ENCODE data around the gene SEC24D. TPM values are rescaled to one million over a fixed set of nuclear protein-coding genes. Genes with fewer than 3 reads are reported as not detected.

SEC24D gene
- total and polyA plus RNA-seq, 2 of the 8 experiments (the other 6 are each of a cell fraction or from before 2014, with no cell fraction given): 28.9 to 91.6 TPM

- no peaks in the 10 kb centered on the region for H3K9me3 ChIP-seq (ENCODE audit: insufficient read depth in 2 of 2, low read depth in 1 of 2, low read length in 1 of 2)
- H3K79me2 ChIP-seq (ENCODE audit: control insufficient read depth in 1 of 2, insufficient read depth in 2 of 2, low read length in 2 of 2): no peaks in the 10 kb centered on the region
- no peaks in the 10 kb centered on the region for H4K20me1 ChIP-seq (replicated peaks in 1 of 2; ENCODE audit: control insufficient read depth in 1 of 2, insufficient read depth in 2 of 2, low read length in 2 of 2)
- H4K5ac ChIP-seq (ENCODE audit: insufficient read length, low read depth, low read length): no peak overlapping the region
- H3K4me3 ChIP-seq (ENCODE audit: extremely low read depth in 1 of 4, insufficient read depth in 2 of 4, low read depth in 3 of 4, low read length in 4 of 4): no peak overlapping the region
- CTCF ChIA-PET (ENCODE audit: partially characterized antibody): interaction anchor here (0.7 kb wide), 1 partner anchor 9 kb away, joined by 3 read pairs; no protein-coding TSS in a partner anchor
- H3K56ac ChIP-seq (replicated peaks; ENCODE audit: insufficient read length, low read depth, low read length): no peak overlapping the region
- H2BK5ac ChIP-seq (ENCODE audit: low read depth, low read length): no peak overlapping the region
- H3K27me3 ChIP-seq (replicated peaks in 1 of 4; ENCODE audit: control insufficient read depth in 3 of 4, extremely low read depth in 1 of 4, insufficient read depth in 3 of 4, low read length in 3 of 4): no peaks in the 10 kb centered on the region
- no peak overlapping the region for H2BK120ac ChIP-seq (replicated peaks; ENCODE audit: low read depth, low read length)
- H4K91ac ChIP-seq (replicated peaks; ENCODE audit: insufficient read length, low read length): no peak overlapping the region
- H2BK15ac ChIP-seq (ENCODE audit: low read length): no peak overlapping the region
- FAIRE-seq: no peak
- no peak overlapping the region for H4K8ac ChIP-seq (ENCODE audit: extremely low read depth, insufficient read depth, low read length)
- no peaks in the 10 kb centered on the region for H3K79me1 ChIP-seq (ENCODE audit: low read depth, low read length)
- no peak overlapping the region for H3K18ac ChIP-seq (ENCODE audit: extremely low read depth, low read length)
- no peak overlapping the region for H3K4ac ChIP-seq (replicated peaks; ENCODE audit: insufficient read length, low read depth, low read length)
- H3K23me2 ChIP-seq (ENCODE audit: low read depth, low read length): no peaks in the 10 kb centered on the region
- POLR2A ChIA-PET (ENCODE audit: partially characterized antibody): no interaction called here
- no peak for TF ChIP-seq RFX5 (IDR thresholded peaks at IDR 0.05; ENCODE audit: borderline replicate concordance, low read depth, low read length)
- TF ChIP-seq SP4 (IDR thresholded peaks at IDR 0.05; ENCODE audit: low read length): no peak
- TF ChIP-seq MAFK (IDR thresholded peaks at IDR 0.05; ENCODE audit: low read depth, low read length): no peak
- no peak for TF ChIP-seq ATF2 (IDR thresholded peaks at IDR 0.05; ENCODE audit: low read length)
- TF ChIP-seq SIX5 (IDR thresholded peaks at IDR 0.05; ENCODE audit: low read depth, low read length): no peak
- TF ChIP-seq SRF (IDR thresholded peaks at IDR 0.05; ENCODE audit: low read depth, low read length): no peak
- no peak for TF ChIP-seq POLR2AphosphoS5 (IDR thresholded peaks at IDR 0.05; ENCODE audit: low read depth, low read length)
- no peak for TF ChIP-seq CBX8 (IDR thresholded peaks at IDR 0.05; ENCODE audit: borderline replicate concordance, low read depth, low read length)
- TF ChIP-seq BCL11A (IDR thresholded peaks at IDR 0.05; ENCODE audit: low read depth in 2 of 2, low read length in 2 of 2): no peak
- TF ChIP-seq CBX5 (IDR thresholded peaks at IDR 0.05; ENCODE audit: low read depth, low read length): no peak
- no peak for TF ChIP-seq TCF12 (IDR thresholded peaks at IDR 0.05; ENCODE audit: low read depth, low read length)
- no peak overlapping the region for H2BK20ac ChIP-seq (ENCODE audit: low read length)
- no peak overlapping the region for H3K9ac ChIP-seq (replicated peaks in 1 of 4; ENCODE audit: extremely low read depth in 1 of 4, low read depth in 3 of 4, low read length in 3 of 4)
- 94% methylated on average over 2 of the region's 2 CpGs; no CpG with 5 or more reads in 1 of the 2 experiments for WGBS, 2 experiments (ENCODE audit: extremely low coverage in 1 of 2, insufficient coverage in 1 of 2, insufficient read length in 1 of 2, insufficient replicate concordance in 2 of 2, low coverage in 1 of 2, low lambda C conversion rate in 2 of 2, missing lambda C conversion rate in 1 of 2)
- no peak overlapping the region for H3K14ac ChIP-seq (ENCODE audit: insufficient read length)
- no peak overlapping the region for H3K4me2 ChIP-seq (ENCODE audit: insufficient read depth in 1 of 2, low read depth in 2 of 2, low read length in 2 of 2)
- H3K27ac ChIP-seq (ENCODE audit: low read depth, low read length): no peak overlapping the region
- no peak overlapping the region for H2AK5ac ChIP-seq (ENCODE audit: low read depth, low read length)
- no peak for DNase-seq (ENCODE audit: low read depth in 1 of 2, low spot score in 2 of 2)
- H3K36me3 ChIP-seq (ENCODE audit: control insufficient read depth in 2 of 4, insufficient read depth in 4 of 4, low read length in 3 of 4): peaks cover 6 to 52% (median 27%) of the 10 kb centered on the region in 4 experiments; a peak in 7 of 8 replicates
- H2AFZ ChIP-seq (ENCODE audit: low read length): no peak overlapping the region
- H2BK12ac ChIP-seq (ENCODE audit: low read depth, low read length): no peak overlapping the region
- no peak overlapping the region for H3K23ac ChIP-seq (ENCODE audit: insufficient read length)
- H3K4me1 ChIP-seq (replicated peaks in 1 of 4; ENCODE audit: control insufficient read depth in 3 of 4, insufficient read depth in 4 of 4, low read length in 3 of 4): peaks cover 0 to under 1% (median 0%) of the 10 kb centered on the region in 4 experiments; a peak in 1 of 7 replicates
Observed at GRCh38 chr4:118761397-118762016, 74.4 kb downstream of the SEC24D start.
